ENCODE measurements around the gene SEC24B. TPM values are rescaled to one million over a fixed set of nuclear protein-coding genes. Genes with fewer than 3 reads are reported as not detected.
"Not testable (repeated sequence)": the region's sequence is repeated elsewhere in the genome, so short reads cannot be mapped to it uniquely, and the experiment has no call there.

SEC24B gene
- total RNA-seq, 1 donor from 2014 or later = 24.1 TPM

DNA sequence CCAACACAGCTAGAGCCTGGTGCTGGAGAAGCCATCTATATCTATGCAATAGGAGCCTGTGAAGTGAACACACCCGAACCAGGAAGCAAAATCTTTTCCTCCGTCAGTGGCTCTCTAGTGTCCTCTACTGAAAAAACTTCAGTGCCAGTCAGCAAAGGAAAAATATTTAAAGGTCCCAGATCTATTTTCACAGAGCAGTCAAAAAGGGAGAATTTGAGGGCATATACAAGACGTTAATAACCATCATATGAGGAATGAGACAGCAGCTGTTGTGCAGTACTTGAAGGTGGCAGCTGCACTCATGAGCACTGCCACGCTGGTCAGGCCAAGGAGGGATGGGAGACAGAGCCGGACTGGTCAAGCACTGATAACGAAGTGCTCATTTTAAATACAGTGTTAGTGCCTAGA lies 140.8 kb downstream of the SEC24B start:
- H3K27me3 ChIP-seq (ENCODE audit: control insufficient read depth, insufficient read depth, low read length) = no peaks in the 10 kb centered on the region
- no peak for DNase-seq (ENCODE audit: low read depth)
- no peak for TF ChIP-seq CTCF (IDR thresholded peaks at IDR 0.05; ENCODE audit: insufficient read depth, low read length, poor library complexity, severe bottlenecking)
- H3K36me3 ChIP-seq (ENCODE audit: control insufficient read depth, insufficient read depth, low read length) = no peaks in the 10 kb centered on the region
- no peak overlapping the region for H3K4me3 ChIP-seq (ENCODE audit: low read depth, low read length)

DNA sequence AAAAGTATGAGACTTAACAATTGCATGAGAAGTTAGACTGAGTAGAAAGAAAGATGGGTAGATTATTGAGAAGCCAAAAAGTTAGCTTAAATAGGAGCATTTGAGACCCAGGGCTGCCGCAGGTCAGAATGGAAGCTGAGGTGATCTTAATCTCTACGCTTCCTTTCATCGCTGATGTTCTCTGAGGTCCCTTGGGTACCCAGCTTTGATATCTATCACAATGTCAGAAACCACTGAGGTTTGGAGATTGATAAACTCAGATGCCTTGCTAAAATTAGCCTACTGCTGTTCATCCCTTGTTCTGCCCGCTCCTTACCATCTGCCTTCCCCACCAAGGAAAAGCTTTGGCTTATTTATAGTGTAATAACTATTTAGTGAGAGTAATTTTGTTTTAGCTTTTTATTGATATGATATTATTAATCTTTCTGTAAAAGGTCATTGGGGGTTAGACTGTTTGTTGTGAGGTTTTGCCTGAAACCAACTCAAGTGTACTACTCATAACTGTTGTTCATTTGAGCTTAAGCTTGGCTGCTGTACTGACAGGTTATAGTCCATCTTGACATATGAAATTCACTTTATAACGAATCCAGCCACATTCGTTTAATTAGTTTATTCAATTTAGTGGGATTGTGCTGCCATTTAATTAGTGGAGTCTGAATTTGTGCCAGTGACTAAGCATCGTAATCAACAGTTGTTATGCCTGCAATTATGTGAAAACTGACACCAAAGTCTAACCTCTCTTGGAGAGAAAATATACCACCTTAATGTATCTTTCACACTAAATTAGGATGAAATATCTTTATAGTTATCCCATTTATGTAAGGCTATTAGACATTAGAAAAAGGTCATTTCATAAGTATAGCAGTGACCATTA lies 141.6 kb downstream of the SEC24B start:
- Histone ChIP-seq H3K4me3 (ENCODE audit: low read depth, low read length) (no peak overlapping the region), H3K36me3 (ENCODE audit: control insufficient read depth, insufficient read depth, low read length) (no peaks in the 10 kb centered on the region), H3K27me3 (ENCODE audit: control insufficient read depth, insufficient read depth, low read length) (no peaks in the 10 kb centered on the region)
- TF ChIP-seq CTCF (IDR thresholded peaks at IDR 0.05; ENCODE audit: insufficient read depth, low read length, poor library complexity, severe bottlenecking) = no peak
- DNase-seq (ENCODE audit: low read depth) = no peak

DNA sequence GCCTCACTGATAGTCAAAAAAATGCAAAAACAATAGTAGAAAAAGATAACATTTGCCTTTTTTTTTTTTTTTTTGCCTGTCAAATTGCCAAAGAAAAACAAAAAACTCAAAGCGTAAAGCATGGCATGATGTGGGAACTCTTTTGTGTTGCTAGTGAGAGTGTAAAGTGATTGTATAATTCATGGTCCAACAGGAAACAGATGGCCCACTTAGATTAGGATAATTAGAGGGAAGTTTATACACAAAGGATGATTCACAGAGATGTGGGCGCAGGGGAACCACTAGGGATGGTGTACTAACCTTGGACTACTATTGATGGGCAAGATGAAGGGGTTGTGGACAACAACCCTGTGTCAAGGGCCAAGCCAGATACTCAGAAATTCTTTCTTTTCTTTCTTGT lies 142.8 kb downstream of the SEC24B start:
- Histone ChIP-seq H3K4me3 (ENCODE audit: low read depth, low read length) (no peak overlapping the region), H3K27me3 (ENCODE audit: control insufficient read depth, insufficient read depth, low read length) (no peaks in the 10 kb centered on the region), H3K36me3 (ENCODE audit: control insufficient read depth, insufficient read depth, low read length) (no peaks in the 10 kb centered on the region)
- no peak for DNase-seq (ENCODE audit: low read depth)
- no peak for TF ChIP-seq CTCF (IDR thresholded peaks at IDR 0.05; ENCODE audit: insufficient read depth, low read length, poor library complexity, severe bottlenecking)

GRCh38 chr4:109578846-109579245 lies 145.2 kb downstream of the SEC24B start:
- DNase-seq (ENCODE audit: low read depth) = no peak
- H3K27me3 ChIP-seq (ENCODE audit: control insufficient read depth, insufficient read depth, low read length) = no peaks in the 10 kb centered on the region
- no peak for TF ChIP-seq CTCF (IDR thresholded peaks at IDR 0.05; ENCODE audit: insufficient read depth, low read length, poor library complexity, severe bottlenecking)
- no peak overlapping the region for H3K4me3 ChIP-seq (ENCODE audit: low read depth, low read length)
- H3K36me3 ChIP-seq (ENCODE audit: control insufficient read depth, insufficient read depth, low read length) = no peaks in the 10 kb centered on the region

- H3K4me3 ChIP-seq (ENCODE audit: low read depth, low read length); H3K36me3 ChIP-seq (ENCODE audit: control insufficient read depth, insufficient read depth, low read length); H3K27me3 ChIP-seq (ENCODE audit: control insufficient read depth, insufficient read depth, low read length); DNase-seq (ENCODE audit: low read depth): not testable (repeated sequence)
Measured at GRCh38 chr4:109579997-109580396, 146.4 kb downstream of the SEC24B start.

GRCh38 chr4:109588176-109588575 lies 154.6 kb downstream of the SEC24B start:
- no peak for DNase-seq (ENCODE audit: low read depth)
- Histone ChIP-seq H3K36me3 (ENCODE audit: control insufficient read depth, insufficient read depth, low read length) (no peaks in the 10 kb centered on the region), H3K27me3 (ENCODE audit: control insufficient read depth, insufficient read depth, low read length) (no peaks in the 10 kb centered on the region), H3K4me3 (ENCODE audit: low read depth, low read length) (no peak overlapping the region)
- no peak for TF ChIP-seq CTCF (IDR thresholded peaks at IDR 0.05; ENCODE audit: insufficient read depth, low read length, poor library complexity, severe bottlenecking)

Data from kidney epithelial cell (primary cell).